Rectal smooth muscle tissue (tissue), 1 donor: Measurements from ENCODE around the gene ANTXR1.

Source experiments
- H3K27ac ChIP-seq: one replicate; pipeline ENCODE4 v1.7.0; 2013; ENCODE audit warnings: low read depth, low read length, inconsistent platforms
- H3K27me3 ChIP-seq: one replicate; pipeline ENCODE4 v1.7.0; 2013; ENCODE audit warnings: low read length; ENCODE audit not compliant: control insufficient read depth, insufficient read depth
- H3K36me3 ChIP-seq: one replicate; pipeline ENCODE4 v1.7.0; 2013; ENCODE audit warnings: low read length; ENCODE audit not compliant: control insufficient read depth, insufficient read depth
- H3K4me1 ChIP-seq: one replicate; pipeline ENCODE4 v1.7.0; 2013; ENCODE audit warnings: low read length; ENCODE audit not compliant: control insufficient read depth, insufficient read depth
- H3K4me3 ChIP-seq: one replicate; pipeline ENCODE4 v1.7.0; 2013; ENCODE audit warnings: low read length
- H3K9ac ChIP-seq: one replicate; pipeline ENCODE4 v1.7.0; 2013; ENCODE audit warnings: low read length

Gene ANTXR1

GRCh38 chr2:69047625-69048145 lies 34.7 kb downstream of the ANTXR1 start:
- Histone ChIP-seq H3K4me1 (no peaks in the 10 kb centered on the region), H3K27ac (no peak overlapping the region), H3K36me3 (no peaks in the 10 kb centered on the region), H3K4me3 (no peak overlapping the region), H3K27me3 (no peaks in the 10 kb centered on the region), H3K9ac (no peak overlapping the region)

- H3K9ac ChIP-seq, result no peak overlapping the region
- H3K27ac ChIP-seq, result no peak overlapping the region
- no peaks in the 10 kb centered on the region for H3K36me3 ChIP-seq
- H3K4me1 ChIP-seq, result no peaks in the 10 kb centered on the region
- H3K4me3 ChIP-seq, result no peak overlapping the region
- H3K27me3 ChIP-seq, result no peaks in the 10 kb centered on the region
Measured at GRCh38 chr2:69050802-69051201, 37.8 kb downstream of the ANTXR1 start.

- Histone ChIP-seq H3K27me3 (no peaks in the 10 kb centered on the region), H3K9ac (no peak overlapping the region), H3K27ac (no peak overlapping the region), H3K4me3 (no peak overlapping the region), H3K36me3 (no peaks in the 10 kb centered on the region), H3K4me1 (no peaks in the 10 kb centered on the region)
Measured at GRCh38 chr2:69053416-69053965, 40.5 kb downstream of the ANTXR1 start.

DNA sequence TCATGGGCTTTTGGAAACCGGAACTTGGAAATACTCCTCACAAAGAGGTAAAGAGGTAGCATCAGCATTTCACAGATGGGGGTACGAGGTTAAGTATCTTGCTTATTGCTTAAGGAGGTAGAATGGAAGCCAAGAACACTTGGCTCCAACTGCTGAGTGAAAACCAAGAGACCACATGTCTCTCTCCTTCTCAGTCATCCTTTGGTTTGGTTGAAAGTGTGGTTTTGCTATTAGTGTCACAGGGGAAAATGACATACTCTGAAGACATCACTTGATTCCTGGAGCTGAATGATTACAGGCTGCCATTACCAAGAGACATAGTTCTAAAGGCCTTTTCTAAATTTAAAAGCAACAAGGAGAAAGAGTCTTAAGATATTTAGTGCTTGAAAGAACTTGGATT lies 41.5 kb downstream of the ANTXR1 start:
- no peak overlapping the region for H3K9ac ChIP-seq
- no peaks in the 10 kb centered on the region for H3K36me3 ChIP-seq
- H3K4me1 ChIP-seq, result no peaks in the 10 kb centered on the region
- H3K27me3 ChIP-seq, result no peaks in the 10 kb centered on the region
- no peak overlapping the region for H3K27ac ChIP-seq
- H3K4me3 ChIP-seq, result no peak overlapping the region

GRCh38 chr2:69055688-69056470 lies 42.9 kb downstream of the ANTXR1 start:
- Histone ChIP-seq H3K9ac (no peak overlapping the region), H3K27me3 (no peaks in the 10 kb centered on the region), H3K4me3 (no peak overlapping the region), H3K36me3 (no peaks in the 10 kb centered on the region), H3K27ac (no peak overlapping the region), H3K4me1 (no peaks in the 10 kb centered on the region)

DNA sequence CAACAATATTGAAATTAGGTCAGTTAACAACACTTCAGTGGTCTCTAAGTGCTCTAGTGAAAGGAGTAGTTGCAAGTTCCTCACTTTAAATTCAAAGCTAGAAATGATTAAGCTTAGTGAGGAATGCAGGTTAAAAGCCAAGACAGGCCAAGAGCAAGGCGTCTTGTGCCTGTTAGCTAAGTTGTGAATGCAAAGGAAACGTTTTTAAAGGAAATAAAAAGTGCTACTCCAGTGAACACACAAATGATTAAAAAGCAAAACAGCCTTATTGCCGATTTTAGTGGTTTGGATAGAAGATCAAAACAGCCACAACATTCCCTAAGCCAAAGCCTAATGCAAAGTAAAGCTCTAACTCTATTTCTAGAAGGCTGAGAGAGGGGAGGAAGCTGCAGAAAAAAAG lies 44.7 kb downstream of the ANTXR1 start:
- no peak overlapping the region for H3K9ac ChIP-seq
- peaks cover 4% of the 10 kb centered on the region for H3K4me1 ChIP-seq
- no peaks in the 10 kb centered on the region for H3K36me3 ChIP-seq
- no peak overlapping the region for H3K4me3 ChIP-seq
- no peaks in the 10 kb centered on the region for H3K27me3 ChIP-seq
- no peak overlapping the region for H3K27ac ChIP-seq

DNA sequence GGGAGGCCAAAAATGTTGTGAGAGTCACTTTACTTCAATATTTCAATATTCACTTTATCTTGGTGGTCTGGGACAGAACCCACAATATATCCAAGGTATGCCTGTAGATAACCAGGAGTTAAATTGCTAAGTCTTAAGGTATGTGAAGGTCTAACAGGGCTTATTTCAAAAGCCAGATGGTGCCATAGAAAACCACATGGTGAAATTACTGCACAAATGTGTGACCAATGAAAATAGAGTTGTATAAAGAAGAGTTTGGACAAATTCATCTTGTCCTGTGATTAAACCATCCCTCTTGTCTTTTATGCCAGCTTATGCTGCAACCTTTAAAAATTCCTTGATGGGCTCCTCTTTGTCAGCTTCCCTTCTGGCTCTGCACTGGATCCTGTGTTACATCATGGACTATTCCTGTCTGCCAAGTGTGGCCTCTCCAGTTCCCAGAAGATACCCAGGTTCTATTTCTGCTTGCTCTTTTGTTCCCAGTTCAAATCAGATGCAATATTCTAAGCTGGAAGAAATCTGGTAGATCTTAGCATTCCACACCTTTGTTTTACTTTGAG lies 46.8 kb downstream of the ANTXR1 start:
- H3K9ac ChIP-seq, result no peak overlapping the region
- H3K36me3 ChIP-seq, result no peaks in the 10 kb centered on the region
- H3K4me1 ChIP-seq, result peaks cover 4% of the 10 kb centered on the region
- H3K27ac ChIP-seq, result no peak overlapping the region
- no peaks in the 10 kb centered on the region for H3K27me3 ChIP-seq
- no peak overlapping the region for H3K4me3 ChIP-seq

DNA sequence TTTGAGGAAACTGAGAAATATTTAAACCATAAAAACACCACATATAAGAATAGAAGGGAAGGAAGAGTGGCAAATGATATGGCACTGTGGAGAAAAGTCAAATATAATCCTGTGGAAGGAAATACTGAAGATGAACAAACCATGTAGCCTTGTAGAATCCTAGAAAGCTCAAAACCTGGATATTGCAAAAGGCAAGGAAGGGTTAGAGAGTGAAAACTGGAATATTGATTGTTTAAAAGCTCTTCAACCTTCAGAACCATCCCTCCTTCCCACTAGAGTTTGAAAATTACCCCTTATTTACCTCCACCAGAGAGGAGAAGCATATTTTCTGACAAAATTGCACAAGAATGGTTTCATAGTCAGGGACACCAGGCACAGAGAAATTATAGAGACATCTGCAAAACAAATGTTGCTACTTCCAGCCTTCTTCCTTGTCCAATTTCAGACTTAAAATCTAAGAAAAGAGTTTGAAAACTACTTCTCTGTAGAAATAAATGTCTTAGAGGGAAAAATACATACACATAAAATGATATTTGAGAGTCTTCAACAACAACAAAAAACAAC lies 48.0 kb downstream of the ANTXR1 start:
- H3K27me3 ChIP-seq, result no peaks in the 10 kb centered on the region
- no peak overlapping the region for H3K9ac ChIP-seq
- H3K27ac ChIP-seq, result no peak overlapping the region
- no peaks in the 10 kb centered on the region for H3K36me3 ChIP-seq
- H3K4me1 ChIP-seq, result peaks cover 4% of the 10 kb centered on the region
- H3K4me3 ChIP-seq, result no peak overlapping the region

GRCh38 chr2:69061525-69061924 lies 48.5 kb downstream of the ANTXR1 start:
- no peak overlapping the region for H3K27ac ChIP-seq
- no peaks in the 10 kb centered on the region for H3K27me3 ChIP-seq
- peaks cover 6% of the 10 kb centered on the region for H3K4me1 ChIP-seq
- H3K36me3 ChIP-seq, result no peaks in the 10 kb centered on the region
- H3K9ac ChIP-seq, result no peak overlapping the region
- no peak overlapping the region for H3K4me3 ChIP-seq

GRCh38 chr2:69062307-69062962 lies 49.5 kb downstream of the ANTXR1 start:
- Histone ChIP-seq H3K4me3 (no peak overlapping the region), H3K27me3 (no peaks in the 10 kb centered on the region), H3K4me1 (peaks cover 6% of the 10 kb centered on the region), H3K36me3 (no peaks in the 10 kb centered on the region), H3K9ac (no peak overlapping the region), H3K27ac (no peak overlapping the region)

GRCh38 chr2:69065735-69066336 lies 52.9 kb downstream of the ANTXR1 start:
- Histone ChIP-seq H3K9ac (no peak overlapping the region), H3K4me3 (no peak overlapping the region), H3K4me1 (peaks cover 6% of the 10 kb centered on the region), H3K27me3 (no peaks in the 10 kb centered on the region), H3K27ac (no peak overlapping the region), H3K36me3 (no peaks in the 10 kb centered on the region)
